Inflammatory macrophage treated with lipopolysaccharide for 1 hour (primary cell): ENCODE measurements around the gene GATAD2B.

ENCODE experiments used
- DNase-seq, 2 donors: peaks; one replicate each; pipeline ENCODE4 v3.0.0-alpha.2; 2020 to 2022

GATAD2B gene

GRCh38 chr1:153951183-153951582 lies 28.4 kb upstream of the GATAD2B start:
- no peak for DNase-seq

DNA sequence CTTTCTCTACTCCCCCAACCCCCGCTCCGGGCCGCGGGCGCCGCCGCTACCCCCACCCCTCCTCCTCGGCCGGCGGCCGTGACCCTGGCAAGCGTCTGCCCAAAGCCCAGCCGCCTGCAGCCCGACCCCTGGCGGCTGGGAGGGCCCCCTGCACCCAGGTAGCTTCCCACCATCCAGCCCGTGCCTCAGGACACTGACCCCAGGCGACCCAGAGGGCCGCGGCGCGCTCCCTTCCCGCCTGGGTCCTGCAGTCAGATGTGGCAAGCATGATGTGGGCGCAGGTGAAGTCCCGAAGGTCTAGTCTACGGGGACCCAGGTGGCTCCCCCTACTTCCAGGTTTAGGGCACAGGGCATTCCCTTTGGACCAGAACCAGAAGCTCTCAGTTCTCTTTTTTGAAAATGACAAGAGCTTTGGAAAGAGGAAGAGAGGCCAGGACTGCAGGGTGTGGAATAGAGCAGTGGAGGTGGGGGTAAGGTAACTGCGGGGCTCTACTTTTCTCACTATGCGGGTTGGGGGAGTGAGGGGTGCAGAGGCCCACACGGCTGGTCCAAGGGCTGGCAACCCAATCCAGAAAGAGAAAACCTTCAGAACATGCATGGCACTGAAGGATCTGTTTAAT lies 24.0 kb upstream of the GATAD2B start, which contains the start of gene DENND4B:
TSS of gene DENND4B (minus strand) at position 97 of the 620 bp plus-strand sequence. CDS start 2,344 bp downstream, outside the sequence.
- peak; percentile 71 to 85 for DNase-seq

DNA sequence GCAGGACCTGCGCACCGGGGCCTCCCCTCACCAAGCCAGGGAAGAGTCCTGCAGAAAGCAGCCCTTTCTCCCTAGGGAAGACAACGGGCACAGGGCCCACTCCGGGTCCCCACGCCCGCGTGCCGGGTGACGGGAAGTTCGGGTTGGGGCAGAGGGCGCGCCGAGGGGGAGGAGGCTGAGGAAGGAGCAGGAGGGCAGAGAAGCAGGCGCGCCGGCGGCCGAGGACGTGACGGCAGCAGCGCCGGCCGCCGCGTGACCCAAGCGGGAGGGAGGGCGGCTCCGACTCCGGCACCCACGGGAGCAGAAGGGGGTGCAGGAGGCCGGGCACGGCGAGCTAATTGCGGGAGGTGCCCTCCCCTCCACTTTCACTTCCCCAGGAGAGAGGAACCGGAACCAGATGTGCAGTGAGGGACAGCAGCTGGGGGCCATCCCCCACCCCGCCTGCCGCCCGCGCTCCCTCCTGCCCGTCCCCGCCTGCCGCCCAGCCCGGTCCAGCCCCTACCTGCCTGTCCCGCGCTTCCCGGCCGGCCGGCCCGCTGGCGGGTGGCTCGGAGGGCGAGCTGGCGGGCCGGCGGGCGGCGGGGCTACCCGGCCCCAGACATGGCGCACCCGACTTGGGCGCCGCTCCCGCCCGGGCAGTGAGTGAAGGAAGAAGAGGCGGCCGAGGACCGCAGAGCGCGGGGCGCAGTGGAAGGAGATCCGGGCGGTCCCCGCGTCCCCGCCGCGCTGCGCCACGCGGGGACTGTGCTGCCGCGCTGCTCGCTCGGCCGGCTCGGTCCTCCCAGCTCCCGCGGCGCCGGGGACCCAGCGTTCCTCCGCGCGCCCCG lies 23.2 kb upstream of the GATAD2B start:
- peak; percentile 92 to 97 for DNase-seq

GRCh38 chr1:153945131-153945794 lies 22.5 kb upstream of the GATAD2B start:
- DNase-seq: peak; percentile 92 to 93

DNA sequence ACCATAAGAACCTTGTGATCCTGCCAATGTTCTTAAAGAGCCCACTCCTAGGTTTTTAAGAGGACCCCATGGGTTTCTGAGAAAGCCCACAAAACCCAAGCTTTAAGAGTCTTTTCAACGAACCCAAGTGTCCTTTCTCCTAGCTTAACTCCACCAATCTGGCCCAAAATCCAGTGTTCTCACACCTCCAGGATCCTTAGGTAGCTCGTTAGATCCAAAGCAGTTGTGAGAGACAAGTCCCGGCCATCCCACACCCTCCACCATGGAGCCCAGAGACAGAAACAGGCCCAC lies 22.0 kb upstream of the GATAD2B start:
- no peak for DNase-seq

DNA sequence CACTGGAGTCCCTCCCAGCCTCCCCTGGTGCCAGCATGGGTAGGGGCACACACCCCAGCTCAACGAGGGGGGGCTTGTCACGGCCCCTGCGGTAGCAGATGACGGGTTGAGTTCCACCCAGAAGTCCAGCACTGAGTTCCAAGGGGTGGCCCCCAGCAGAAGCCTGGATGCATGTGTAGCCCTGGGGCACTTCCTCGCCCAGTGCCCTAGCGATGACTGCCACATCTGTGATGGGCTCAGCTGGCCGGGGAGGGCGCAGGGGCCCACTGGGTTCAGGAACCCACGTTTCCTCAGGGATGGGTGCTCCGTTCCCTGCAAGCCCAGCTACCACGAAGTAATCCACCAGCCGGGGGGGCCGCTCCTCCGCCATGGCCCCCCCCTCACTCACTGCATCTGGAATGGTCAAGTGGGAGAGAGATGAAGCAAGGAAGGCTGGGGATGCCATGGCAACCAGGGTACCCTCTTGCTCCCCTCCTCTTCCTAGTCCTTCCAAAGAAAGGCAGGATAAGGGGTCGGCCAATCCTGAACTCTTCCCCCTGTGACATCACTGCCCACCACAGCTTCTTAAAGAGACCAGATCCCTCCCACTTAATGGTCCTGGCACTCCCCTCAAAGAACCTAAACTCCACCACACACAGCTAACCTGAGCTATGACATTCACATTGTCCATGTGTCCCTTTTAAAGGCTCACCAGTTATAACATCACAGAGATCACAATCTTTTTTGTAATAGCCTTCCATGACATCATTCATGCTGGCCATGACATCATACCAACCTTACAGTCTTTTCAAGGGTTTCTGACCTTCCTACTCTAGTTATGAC lies 21.4 kb upstream of the GATAD2B start:
- DNase-seq: peak; percentile 66 to 74

DNA sequence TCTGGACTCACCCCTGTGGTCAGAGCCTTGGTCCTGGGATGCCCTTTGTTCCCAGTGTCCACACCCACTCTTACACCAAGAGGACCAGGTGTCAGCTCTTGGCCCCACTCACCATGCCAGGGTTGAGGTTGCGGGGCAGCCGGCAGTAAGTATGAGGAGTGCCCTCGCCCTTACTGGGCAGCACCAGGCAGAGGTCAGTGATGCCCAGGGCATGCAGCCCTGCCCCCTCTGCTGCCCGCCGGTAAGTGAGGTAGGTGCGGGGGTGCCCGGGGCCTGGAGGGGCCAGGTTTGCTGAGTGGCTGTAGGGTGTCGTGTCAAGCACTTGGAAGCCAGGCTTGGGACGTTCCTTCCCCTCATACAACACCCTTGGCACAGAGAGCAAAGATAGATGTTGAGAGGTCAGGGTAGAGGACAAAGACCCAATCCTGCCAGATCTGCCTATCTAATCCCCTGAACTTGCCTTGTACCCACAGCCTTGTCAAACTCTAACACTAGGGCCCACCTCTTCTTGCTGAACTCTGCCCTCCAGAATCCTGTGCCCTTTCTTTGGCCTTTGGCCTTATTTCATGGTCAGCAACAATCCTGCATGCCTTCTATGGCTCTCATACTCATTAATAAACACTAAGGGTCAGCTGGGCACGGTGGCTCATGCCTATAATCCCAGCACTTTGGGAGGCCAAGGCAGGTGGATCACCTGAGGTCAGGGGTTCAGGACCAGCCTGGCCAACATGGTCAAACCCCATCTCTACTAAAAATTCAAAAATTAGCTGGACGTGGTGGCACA lies 20.2 kb upstream of the GATAD2B start:
- no peak for DNase-seq

GRCh38 chr1:153941826-153942725 lies 19.3 kb upstream of the GATAD2B start:
- no peak for DNase-seq

DNA sequence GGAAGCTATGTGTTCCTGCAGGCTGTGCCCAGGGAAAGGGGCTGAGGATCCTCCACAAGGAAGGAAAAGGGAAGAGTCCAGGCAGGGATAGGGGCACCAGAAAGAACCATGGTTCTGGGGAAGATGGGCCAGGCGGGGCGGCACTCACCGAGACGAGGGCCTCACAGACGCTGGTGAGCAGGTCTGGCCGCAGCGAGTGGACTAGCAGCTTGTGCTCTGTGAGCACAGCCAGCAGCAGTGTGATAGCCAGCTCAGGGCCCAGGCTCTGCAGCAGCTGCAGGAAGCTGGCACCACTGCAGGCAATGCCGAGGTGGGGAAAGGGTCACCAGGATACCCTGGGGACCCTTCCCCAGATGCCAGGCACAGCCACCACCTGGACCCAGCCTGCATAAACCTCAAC lies 18.0 kb upstream of the GATAD2B start:
- DNase-seq: no peak

GRCh38 chr1:153939476-153939875 lies 16.7 kb upstream of the GATAD2B start:
- DNase-seq: no peak

DNA sequence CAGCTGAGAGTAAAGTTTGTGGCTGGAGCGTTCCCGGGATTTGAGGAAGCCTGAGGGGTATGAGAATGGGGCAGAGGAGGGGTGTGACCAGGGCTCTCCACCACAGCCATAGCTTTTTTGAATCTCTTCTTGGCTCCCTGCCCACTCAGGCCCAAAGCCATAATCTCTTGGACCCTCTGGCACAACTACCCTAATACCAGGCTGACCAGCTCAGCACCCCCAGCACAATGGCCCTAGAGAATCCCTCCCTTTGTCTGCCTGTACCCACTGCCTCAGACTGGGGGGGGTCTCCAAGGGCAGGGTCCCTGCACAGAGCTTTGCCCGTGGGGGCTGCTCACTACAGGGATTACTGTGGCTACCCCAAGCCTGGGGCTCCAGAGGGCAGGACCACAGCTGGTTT lies 16.2 kb upstream of the GATAD2B start:
- no peak for DNase-seq

DNA sequence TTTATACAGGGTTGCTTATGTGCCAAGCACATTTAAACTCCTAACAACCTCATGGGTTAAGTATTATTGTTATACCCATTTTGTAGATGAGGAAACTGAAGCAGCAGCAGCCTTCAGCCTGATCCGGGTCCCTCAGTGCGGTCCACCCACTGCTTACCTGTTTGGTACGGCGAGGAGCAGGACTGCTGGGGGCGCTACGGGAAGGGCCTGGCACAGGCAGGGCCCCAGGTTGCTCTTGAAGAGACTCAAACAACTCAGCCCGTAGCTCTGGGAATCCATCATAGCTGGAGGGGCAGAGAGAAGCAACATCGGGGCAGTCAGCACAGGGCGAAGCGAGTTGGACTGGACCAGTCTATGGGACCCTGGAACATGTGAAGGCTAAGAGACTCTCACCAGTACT lies 14.6 kb upstream of the GATAD2B start:
- no peak for DNase-seq

GRCh38 chr1:153936011-153936802 lies 13.4 kb upstream of the GATAD2B start:
- no peak for DNase-seq

- DNase-seq: no peak
These were observed 12.0 kb upstream of the GATAD2B start for GRCh38 chr1:153934746-153935145.

GRCh38 chr1:153933955-153934354 lies 11.2 kb upstream of the GATAD2B start:
- no peak for DNase-seq

DNA sequence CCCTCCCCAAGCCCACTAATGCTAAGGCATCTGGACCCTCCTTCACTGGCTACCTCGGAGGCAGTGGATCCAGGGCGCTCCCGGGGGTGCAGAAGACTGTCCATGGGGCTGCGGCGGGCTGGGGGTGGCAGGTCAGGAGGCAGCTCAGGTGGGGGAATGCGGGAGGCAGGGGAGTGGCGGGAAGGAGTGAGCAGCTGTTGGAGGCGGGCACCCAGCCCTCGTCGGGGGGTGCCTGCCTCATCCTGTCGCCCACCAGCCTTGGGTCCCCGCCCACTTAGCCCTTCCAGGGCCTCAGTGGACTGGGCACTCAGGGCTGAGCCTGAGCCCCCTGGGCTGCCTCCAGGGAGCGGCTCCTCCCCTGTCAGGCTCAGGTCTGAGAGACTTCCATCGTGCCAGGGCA lies 10.7 kb upstream of the GATAD2B start:
- no peak for DNase-seq

- no peak for DNase-seq
These were observed 9.7 kb upstream of the GATAD2B start for GRCh38 chr1:153932156-153933131.

GRCh38 chr1:153929981-153930948 lies 7.5 kb upstream of the GATAD2B start:
- no peak for DNase-seq
